Natural killer cell (primary cell): ENCODE measurements around the gene PKP4. TPM values are rescaled to one million over a fixed set of nuclear protein-coding genes. Genes with fewer than 3 reads are reported as not detected.
A peak's percentile ranks its signal among the peaks of the same experiment; 100 is the strongest.
"Not testable (repeated sequence)": the region's sequence is repeated elsewhere in the genome, so short reads cannot be mapped to it uniquely, and the experiment has no call there.

Source experiments
- ATAC-seq, 3 donors: fragments of 150-1000 bp in 2 of 3; fragments of 200-7000 bp in 1 of 3; cut with Tn5 transposase; 1 replicate in 1 of 3; 2 replicates in 2 of 3; pipeline ENCODE4 v1.10.0; 2021; ENCODE audit warnings: mild to moderate bottlenecking in 2 of 3, moderate library complexity in 2 of 3
- DNase-seq, 2 donors: peaks; one replicate each; pipeline versions ENCODE4 v3.0.0 to v3.0.0-alpha.2; 2013 to 2021; ENCODE audit warnings: mixed read lengths in 1 of 2
- H3K27ac ChIP-seq: one replicate; pipeline ENCODE4 v1.5.1; 2013; ENCODE audit warnings: mild to moderate bottlenecking, low read length
- H3K27me3 ChIP-seq: one replicate; pipeline ENCODE4 v1.6.1; 2013; ENCODE audit warnings: low read length; ENCODE audit not compliant: control insufficient read depth, insufficient read depth
- H3K36me3 ChIP-seq: one replicate; pipeline ENCODE4 v1.6.1; 2013; ENCODE audit warnings: low read length; ENCODE audit not compliant: control insufficient read depth, insufficient read depth
- H3K4me1 ChIP-seq: one replicate; pipeline ENCODE4 v1.6.1; 2013; ENCODE audit warnings: low read length; ENCODE audit not compliant: control insufficient read depth, insufficient read depth
- H3K4me3 ChIP-seq: one replicate; pipeline ENCODE4 v1.5.1; 2013; ENCODE audit warnings: low read length
- H3K9me3 ChIP-seq: one replicate; pipeline ENCODE4 v1.6.1; 2013; ENCODE audit warnings: low read length; ENCODE audit not compliant: control insufficient read depth, insufficient read depth
- H3K27ac Mint-ChIP-seq, 2 donors: one replicate each; pipeline ENCODE4 v1.8.0; 2022; ENCODE audit warnings: mild to moderate bottlenecking in 2 of 2, mixed read lengths in 2 of 2, moderate library complexity in 1 of 2
- H3K27me3 Mint-ChIP-seq, 2 donors: one replicate each; pipeline ENCODE4 v1.8.0; 2022; ENCODE audit warnings: low read depth in 2 of 2, mixed read lengths in 2 of 2
- H3K36me3 Mint-ChIP-seq: one replicate; pipeline ENCODE4 v1.8.0; 2022; ENCODE audit warnings: mixed read lengths
- H3K4me1 Mint-ChIP-seq, 2 donors: one replicate each; pipeline ENCODE4 v1.8.0; 2022; ENCODE audit warnings: mixed read lengths in 2 of 2
- H3K4me3 Mint-ChIP-seq: one replicate; pipeline ENCODE4 v1.8.0; 2022; ENCODE audit warnings: mild to moderate bottlenecking, moderate library complexity, mixed read lengths
- H3K9me3 Mint-ChIP-seq, 2 donors: one replicate each; pipeline ENCODE4 v1.8.0; 2022; ENCODE audit warnings: mixed read lengths in 2 of 2
- WGBS: methylation state at CpG from one replicate; pipeline ENCODE4 v1.1.7; 2013; ENCODE audit warnings: missing lambda C conversion rate; ENCODE audit not compliant: insufficient coverage; 5-methylcytosine and 5-hydroxymethylcytosine counted together
- intact Hi-C: fragments of 100-400 bp; cut with micrococcal nuclease; formaldehyde crosslinking; loops from one replicate; pipeline ENCODE4 v1.14.2; 2022
- total RNA-seq, 4 donors: library from RNA; stranded (reverse); fragments of 120-200 nt in 1 of 4; gene quantifications; one replicate each; pipeline versions ENCODE4 v1.2.3 to v1.2.4, GENCODE V29; 2013 to 2022
- TF ChIP-seq, protein P1 (sequence below): fragments of 200-600 bp; IDR thresholded peaks from one replicate; pipeline ENCODE4 v1.8.0; 2022; ENCODE audit warnings: antibody characterized with exemption

Gene PKP4
- total RNA-seq, 3 donors from 2014 or later (not counting 1 experiment from before 2014, with no cell fraction given), result 5.9 to 8.4 (median 7.2) TPM

DNA sequence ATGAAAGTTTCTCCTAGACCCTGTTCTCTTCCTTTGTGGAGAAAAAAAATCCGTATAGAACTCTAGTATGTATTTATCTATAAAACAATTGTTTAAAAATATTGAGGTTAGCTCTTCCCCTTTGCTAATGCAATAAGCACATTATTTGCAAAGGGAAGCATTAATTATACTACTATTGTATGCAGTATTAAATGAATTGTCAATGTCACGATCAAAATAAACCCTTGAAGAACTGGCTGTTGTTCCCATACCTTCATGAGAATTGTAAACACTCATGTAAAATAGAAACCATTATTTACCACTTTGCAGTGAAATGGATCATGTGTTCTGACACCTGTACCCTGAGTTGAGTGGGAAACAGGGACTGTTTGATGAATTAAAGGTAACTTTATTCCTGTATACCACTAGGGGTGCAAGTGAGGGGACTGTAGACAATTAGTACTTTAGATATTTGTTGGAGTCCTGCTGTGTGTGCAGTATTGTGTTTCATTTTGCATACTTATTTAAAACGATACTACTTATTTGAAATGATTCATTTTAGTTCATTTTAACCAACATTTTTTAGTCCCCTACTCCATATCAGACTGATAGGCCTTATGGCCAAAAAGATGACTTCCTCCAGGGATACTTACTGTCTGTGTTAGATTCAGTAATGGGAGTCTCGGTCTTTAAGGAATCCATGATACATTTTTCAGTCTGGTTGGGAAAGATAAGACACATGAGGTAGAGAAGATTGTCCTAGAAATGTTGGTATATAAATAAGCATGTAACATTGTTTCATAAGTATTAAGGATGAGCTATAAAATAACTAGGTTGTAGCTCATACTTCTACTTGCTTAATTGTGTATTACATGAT lies 7.9 kb downstream of the PKP4 start:
- no peaks in the 10 kb centered on the region for H3K27me3 ChIP-seq
- H3K36me3 ChIP-seq, result no peaks in the 10 kb centered on the region
- H3K4me1 ChIP-seq, result no peaks in the 10 kb centered on the region
- Mint-ChIP-seq H3K4me3 (no peak overlapping the region), H3K27me3 (peaks cover 0 to 12% of the 10 kb centered on the region in 2 donors), H3K36me3 (no peaks in the 10 kb centered on the region), H3K4me1 (no peaks in the 10 kb centered on the region), H3K27ac (no peak overlapping the region), H3K9me3 (no peaks in the 10 kb centered on the region)
- DNase-seq (peak in 1 of 2 donors; percentile 51), ATAC-seq (peak; percentile 44 to 57 (median 57))
- no peak overlapping the region for H3K4me3 ChIP-seq
- TF ChIP-seq, protein P1, sequence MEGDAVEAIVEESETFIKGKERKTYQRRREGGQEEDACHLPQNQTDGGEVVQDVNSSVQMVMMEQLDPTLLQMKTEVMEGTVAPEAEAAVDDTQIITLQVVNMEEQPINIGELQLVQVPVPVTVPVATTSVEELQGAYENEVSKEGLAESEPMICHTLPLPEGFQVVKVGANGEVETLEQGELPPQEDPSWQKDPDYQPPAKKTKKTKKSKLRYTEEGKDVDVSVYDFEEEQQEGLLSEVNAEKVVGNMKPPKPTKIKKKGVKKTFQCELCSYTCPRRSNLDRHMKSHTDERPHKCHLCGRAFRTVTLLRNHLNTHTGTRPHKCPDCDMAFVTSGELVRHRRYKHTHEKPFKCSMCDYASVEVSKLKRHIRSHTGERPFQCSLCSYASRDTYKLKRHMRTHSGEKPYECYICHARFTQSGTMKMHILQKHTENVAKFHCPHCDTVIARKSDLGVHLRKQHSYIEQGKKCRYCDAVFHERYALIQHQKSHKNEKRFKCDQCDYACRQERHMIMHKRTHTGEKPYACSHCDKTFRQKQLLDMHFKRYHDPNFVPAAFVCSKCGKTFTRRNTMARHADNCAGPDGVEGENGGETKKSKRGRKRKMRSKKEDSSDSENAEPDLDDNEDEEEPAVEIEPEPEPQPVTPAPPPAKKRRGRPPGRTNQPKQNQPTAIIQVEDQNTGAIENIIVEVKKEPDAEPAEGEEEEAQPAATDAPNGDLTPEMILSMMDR, result peak; percentile 48
- WGBS, result 78% methylated on average over 1 of the region's 4 CpGs
- H3K9me3 ChIP-seq, result no peaks in the 10 kb centered on the region
- intact Hi-C loops, result no loop called here
- no peak overlapping the region for H3K27ac ChIP-seq

DNA sequence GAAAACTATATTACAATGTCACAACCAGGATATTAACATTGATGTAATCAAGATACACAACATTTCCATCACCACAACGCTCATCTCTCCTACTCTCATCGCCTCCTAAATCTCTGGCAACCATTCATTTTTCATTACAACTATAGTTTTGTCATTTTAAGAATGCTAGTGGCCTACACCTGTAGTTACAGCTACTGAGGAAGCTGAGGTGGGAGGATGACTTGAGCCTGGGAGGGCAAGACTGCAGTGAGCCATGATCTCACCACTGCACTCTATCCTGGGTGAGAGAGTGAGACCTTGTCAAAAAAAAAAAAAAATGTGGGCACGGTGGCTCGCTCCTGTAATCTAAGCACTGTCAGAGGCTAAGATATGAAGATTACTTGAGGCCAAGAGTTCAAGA lies 10.5 kb downstream of the PKP4 start:
- H3K4me3 ChIP-seq, result no peak overlapping the region
- H3K36me3 ChIP-seq, result no peaks in the 10 kb centered on the region
- H3K4me1 ChIP-seq, result no peaks in the 10 kb centered on the region
- H3K27ac ChIP-seq, result no peak overlapping the region
- no peaks in the 10 kb centered on the region for H3K9me3 ChIP-seq
- ATAC-seq (no peak), DNase-seq (no peak)
- H3K27ac Mint-ChIP-seq, result no peak overlapping the region
- 89% methylated on average over 4 of the region's 4 CpGs for whole genome bisulfite sequencing
- H3K27me3 Mint-ChIP-seq, result no peaks in the 10 kb centered on the region
- TF ChIP-seq, protein P1, result no peak
- no peaks in the 10 kb centered on the region for H3K4me1 Mint-ChIP-seq
- H3K27me3 ChIP-seq, result no peaks in the 10 kb centered on the region
- H3K9me3 Mint-ChIP-seq, result no peaks in the 10 kb centered on the region
- intact Hi-C loops, result no loop called here
- H3K36me3 Mint-ChIP-seq, result no peaks in the 10 kb centered on the region
- no peak overlapping the region for H3K4me3 Mint-ChIP-seq

DNA sequence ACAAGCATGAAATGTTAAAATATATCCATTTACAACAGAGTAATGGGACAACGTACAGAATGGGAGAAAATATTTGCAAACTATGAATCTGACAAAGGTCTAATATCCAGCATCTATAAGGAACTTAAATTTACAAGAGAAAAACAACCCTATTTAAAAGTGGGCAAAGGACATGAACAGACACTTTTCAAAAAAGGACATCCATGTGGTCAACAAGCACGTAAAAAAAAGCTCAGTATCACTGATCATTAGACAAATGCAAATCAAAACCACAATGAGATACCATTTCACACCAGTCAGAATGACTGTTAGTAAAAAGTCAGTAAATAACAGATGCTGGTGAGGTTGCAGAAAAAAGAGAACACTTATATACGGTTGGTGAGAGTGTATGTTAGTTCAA lies 16.1 kb downstream of the PKP4 start:
- DNase-seq, H3K27ac Mint-ChIP-seq, H3K27ac ChIP-seq, intact Hi-C loops, H3K36me3 Mint-ChIP-seq, H3K4me1 Mint-ChIP-seq, H3K4me3 Mint-ChIP-seq, H3K36me3 ChIP-seq, H3K9me3 ChIP-seq, ATAC-seq, H3K27me3 Mint-ChIP-seq, H3K4me3 ChIP-seq, H3K27me3 ChIP-seq, H3K9me3 Mint-ChIP-seq, H3K4me1 ChIP-seq: not testable (repeated sequence)
- 80% methylated on average over 2 of the region's 3 CpGs for WGBS

DNA sequence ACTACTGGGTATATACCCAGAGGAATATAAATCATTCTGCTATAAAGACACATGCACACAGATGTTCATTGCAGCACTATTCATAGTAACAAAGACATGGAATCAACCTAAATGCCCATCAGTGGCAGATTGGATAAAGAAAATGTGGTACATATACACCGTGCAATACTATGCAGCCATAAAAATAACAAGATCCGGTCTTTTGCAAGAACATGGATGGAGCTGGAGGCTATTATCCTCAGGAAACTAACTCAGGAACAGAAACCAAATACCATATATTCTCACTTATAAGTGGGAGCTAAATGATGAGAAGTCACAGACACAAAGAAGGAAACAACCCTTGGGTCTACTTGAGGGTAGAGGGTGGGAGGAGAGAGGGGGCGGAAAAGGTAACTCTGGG lies 16.5 kb downstream of the PKP4 start:
- 100% methylated on average over 1 of the region's 3 CpGs for whole genome bisulfite sequencing
- H3K27me3 ChIP-seq, H3K36me3 Mint-ChIP-seq, intact Hi-C loops, H3K9me3 ChIP-seq, H3K4me3 Mint-ChIP-seq, H3K4me3 ChIP-seq, H3K9me3 Mint-ChIP-seq, H3K4me1 ChIP-seq, H3K36me3 ChIP-seq, ATAC-seq, H3K27ac Mint-ChIP-seq, H3K4me1 Mint-ChIP-seq, H3K27ac ChIP-seq, DNase-seq, H3K27me3 Mint-ChIP-seq: not testable (repeated sequence)
